Measurements from ENCODE around the gene HHIP. TPM values are rescaled to one million over a fixed set of nuclear protein-coding genes. Genes with fewer than 3 reads are reported as not detected.

The HHIP gene
- total RNA-seq, 2 donors from 2014 or later, result 0.66 to 14.3 TPM

- 95 to 97% methylated on average over 5 of the region's 5 CpGs for WGBS, 2 donors
Observed at GRCh38 chr4:144716778-144717177, 70.8 kb downstream of the HHIP start.

DNA sequence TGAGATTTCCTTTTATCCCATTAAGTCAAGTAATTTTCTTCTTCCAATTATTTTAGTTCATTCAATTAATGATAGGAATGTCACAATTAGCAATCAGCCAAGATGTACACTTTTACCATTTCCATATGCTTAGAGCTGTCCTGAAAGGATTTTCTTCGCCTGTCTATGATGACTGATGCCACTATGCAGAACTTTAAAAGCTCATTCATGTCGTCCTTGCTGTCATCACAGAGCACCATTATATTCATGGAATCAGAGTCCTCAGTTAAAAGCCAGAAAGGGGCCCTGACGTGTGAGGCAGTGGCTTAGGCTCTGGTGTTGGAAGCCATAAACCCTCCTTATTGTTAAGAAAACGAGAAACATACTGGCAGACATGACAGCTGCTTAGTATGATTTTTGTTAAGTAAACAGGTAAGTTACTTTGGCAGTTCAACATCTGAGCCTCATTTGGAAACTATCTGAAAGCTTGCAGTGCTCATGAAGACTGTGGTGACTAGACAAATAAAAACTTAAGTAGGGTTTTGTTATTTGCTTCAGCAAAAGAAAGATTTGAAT lies 73.1 kb downstream of the HHIP start:
- H3K4me3 ChIP-seq, result no peak overlapping the region
- DNase-seq, result no peak
- TF ChIP-seq, protein P1, sequence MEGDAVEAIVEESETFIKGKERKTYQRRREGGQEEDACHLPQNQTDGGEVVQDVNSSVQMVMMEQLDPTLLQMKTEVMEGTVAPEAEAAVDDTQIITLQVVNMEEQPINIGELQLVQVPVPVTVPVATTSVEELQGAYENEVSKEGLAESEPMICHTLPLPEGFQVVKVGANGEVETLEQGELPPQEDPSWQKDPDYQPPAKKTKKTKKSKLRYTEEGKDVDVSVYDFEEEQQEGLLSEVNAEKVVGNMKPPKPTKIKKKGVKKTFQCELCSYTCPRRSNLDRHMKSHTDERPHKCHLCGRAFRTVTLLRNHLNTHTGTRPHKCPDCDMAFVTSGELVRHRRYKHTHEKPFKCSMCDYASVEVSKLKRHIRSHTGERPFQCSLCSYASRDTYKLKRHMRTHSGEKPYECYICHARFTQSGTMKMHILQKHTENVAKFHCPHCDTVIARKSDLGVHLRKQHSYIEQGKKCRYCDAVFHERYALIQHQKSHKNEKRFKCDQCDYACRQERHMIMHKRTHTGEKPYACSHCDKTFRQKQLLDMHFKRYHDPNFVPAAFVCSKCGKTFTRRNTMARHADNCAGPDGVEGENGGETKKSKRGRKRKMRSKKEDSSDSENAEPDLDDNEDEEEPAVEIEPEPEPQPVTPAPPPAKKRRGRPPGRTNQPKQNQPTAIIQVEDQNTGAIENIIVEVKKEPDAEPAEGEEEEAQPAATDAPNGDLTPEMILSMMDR (IDR thresholded peaks at IDR 0.05), result no peak
- no peak for TF ChIP-seq POLR2A (IDR thresholded peaks at IDR 0.05)
- no peak overlapping the region for H3K27ac ChIP-seq
- no peak for ATAC-seq
- intact Hi-C loops (cut with DNase I), result no loop called here
- H3K27me3 ChIP-seq, result no peaks in the 10 kb centered on the region
- 63 to 64% methylated on average over 4 of the region's 4 CpGs for WGBS, 2 donors
- H3K4me1 ChIP-seq, result peaks cover 9% of the 10 kb centered on the region
- H3K36me3 ChIP-seq (replicated peaks in 1 of 2; ENCODE audit: insufficient read depth in 1 of 2, low read depth in 2 of 2), result no peaks in the 10 kb centered on the region
- H3K9me3 ChIP-seq, result no peaks in the 10 kb centered on the region

More at GRCh38 chr4:144716778-144717177, 70.8 kb downstream of the HHIP start:
- TF ChIP-seq POLR2A (IDR thresholded peaks at IDR 0.05), result no peak
- TF ChIP-seq, protein P1 (IDR thresholded peaks at IDR 0.05), result no peak
- Histone ChIP-seq H3K4me3 (no peak overlapping the region), H3K4me1 (peaks cover 13% of the 10 kb centered on the region), H3K9me3 (no peaks in the 10 kb centered on the region), H3K36me3 (replicated peaks in 1 of 2; ENCODE audit: insufficient read depth in 1 of 2, low read depth in 2 of 2) (no peaks in the 10 kb centered on the region), H3K27me3 (no peaks in the 10 kb centered on the region), H3K27ac (no peak overlapping the region)
- ATAC-seq (no peak), DNase-seq (no peak)
- intact Hi-C loops (cut with DNase I), result no loop called here

GRCh38 chr4:144720491-144720890 lies 74.5 kb downstream of the HHIP start:
- peaks cover 9% of the 10 kb centered on the region for H3K4me1 ChIP-seq
- ATAC-seq, result no peak
- WGBS, 2 donors, result 39% methylated on average over 3 of the region's 3 CpGs
- H3K27ac ChIP-seq, result peak overlapping the region in 1 of 4 donors; percentile 8
- intact Hi-C loops (cut with DNase I), result no loop called here
- no peak overlapping the region for H3K4me3 ChIP-seq
- no peaks in the 10 kb centered on the region for H3K9me3 ChIP-seq
- TF ChIP-seq, protein P1 (IDR thresholded peaks at IDR 0.05), result no peak
- TF ChIP-seq POLR2A (IDR thresholded peaks at IDR 0.05), result no peak
- no peak for DNase-seq
- H3K27me3 ChIP-seq, result no peaks in the 10 kb centered on the region
- no peaks in the 10 kb centered on the region for H3K36me3 ChIP-seq (replicated peaks in 1 of 2; ENCODE audit: insufficient read depth in 1 of 2, low read depth in 2 of 2)

GRCh38 chr4:144721994-144722393 lies 76.0 kb downstream of the HHIP start:
- no peak for ATAC-seq
- intact Hi-C loops (cut with DNase I), result no loop called here
- H3K36me3 ChIP-seq (replicated peaks in 1 of 2; ENCODE audit: insufficient read depth in 1 of 2, low read depth in 2 of 2), result no peaks in the 10 kb centered on the region
- no peak overlapping the region for H3K4me3 ChIP-seq
- peaks cover 9% of the 10 kb centered on the region for H3K4me1 ChIP-seq
- no peak for DNase-seq
- H3K9me3 ChIP-seq, result no peaks in the 10 kb centered on the region
- H3K27me3 ChIP-seq, result no peaks in the 10 kb centered on the region
- H3K27ac ChIP-seq, result peak overlapping the region in 1 of 4 donors; percentile 3
- TF ChIP-seq POLR2A (IDR thresholded peaks at IDR 0.05), result no peak
- TF ChIP-seq, protein P1 (IDR thresholded peaks at IDR 0.05), result no peak

DNA sequence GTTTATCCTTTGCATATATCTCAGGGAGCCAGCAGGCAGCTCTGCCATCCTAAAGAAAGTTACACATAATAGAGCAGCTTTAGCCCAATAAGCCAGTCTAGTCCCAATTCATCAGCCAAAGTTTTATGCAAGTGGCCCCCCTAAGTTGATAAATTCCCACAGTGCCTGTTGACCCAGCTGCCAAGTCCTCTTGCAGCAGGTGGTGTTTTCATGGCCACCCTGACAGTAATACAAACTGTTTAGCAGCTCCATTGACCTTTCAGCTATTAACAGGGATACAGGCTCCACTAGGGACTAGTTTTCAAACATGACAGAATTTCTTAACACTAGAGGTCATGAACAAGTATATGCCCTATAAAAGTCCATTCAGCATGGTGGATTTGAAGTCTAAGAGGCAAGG lies 77.5 kb downstream of the HHIP start:
- TF ChIP-seq, protein P1 (IDR thresholded peaks at IDR 0.05), result no peak
- TF ChIP-seq POLR2A (IDR thresholded peaks at IDR 0.05), result no peak

More for the DNA sequence above, 77.5 kb downstream of the HHIP start:
- peak; percentile 64 for ATAC-seq
- Histone ChIP-seq H3K27me3 (no peaks in the 10 kb centered on the region), H3K4me3 (no peak overlapping the region), H3K9me3 (no peaks in the 10 kb centered on the region), H3K4me1 (peaks cover 9% of the 10 kb centered on the region), H3K36me3 (replicated peaks in 1 of 2; ENCODE audit: insufficient read depth in 1 of 2, low read depth in 2 of 2) (no peaks in the 10 kb centered on the region), H3K27ac (peak overlapping the region in 2 of 4 donors; percentile 4 to 15)
- DNase-seq, result peak in 3 of 4 donors; percentile 55 to 78 (median 65)
- intact Hi-C loops (cut with DNase I), result no loop called here
